Ovary (tissue), 3 donors: ENCODE results near the gene GSTM3.
"Not testable (repeated sequence)": the region's sequence is repeated elsewhere in the genome, so short reads cannot be mapped to it uniquely, and the experiment has no call there.

ENCODE experiments used
- EP300 ChIP-seq: sonication (generic); formaldehyde crosslinking; IDR thresholded peaks from one replicate; pipeline ENCODE4 v1.6.1; 2017; ENCODE audit warnings: antibody characterized with exemption
- POLR2A ChIP-seq: fragments of 450-650 bp; IDR thresholded peaks from one replicate; pipeline ENCODE4 v1.6.1; 2017; ENCODE audit warnings: antibody characterized with exemption, mild to moderate bottlenecking, moderate library complexity
- TF ChIP-seq, protein P1 (sequence below), 3 donors: fragments of 450-650 bp in 2 of 3; fragments of 200-600 bp in 1 of 3; IDR thresholded peaks; one replicate each; pipeline versions ENCODE4 v1.5.1 to v1.8.0; 2016 to 2022; ENCODE audit warnings: antibody characterized with exemption in 3 of 3, mild to moderate bottlenecking in 1 of 3
- donor health status: DM: no; HTN: no; CAD: no.

- TF ChIP-seq POLR2A, EP300: not testable (repeated sequence)
- TF ChIP-seq, protein P1, sequence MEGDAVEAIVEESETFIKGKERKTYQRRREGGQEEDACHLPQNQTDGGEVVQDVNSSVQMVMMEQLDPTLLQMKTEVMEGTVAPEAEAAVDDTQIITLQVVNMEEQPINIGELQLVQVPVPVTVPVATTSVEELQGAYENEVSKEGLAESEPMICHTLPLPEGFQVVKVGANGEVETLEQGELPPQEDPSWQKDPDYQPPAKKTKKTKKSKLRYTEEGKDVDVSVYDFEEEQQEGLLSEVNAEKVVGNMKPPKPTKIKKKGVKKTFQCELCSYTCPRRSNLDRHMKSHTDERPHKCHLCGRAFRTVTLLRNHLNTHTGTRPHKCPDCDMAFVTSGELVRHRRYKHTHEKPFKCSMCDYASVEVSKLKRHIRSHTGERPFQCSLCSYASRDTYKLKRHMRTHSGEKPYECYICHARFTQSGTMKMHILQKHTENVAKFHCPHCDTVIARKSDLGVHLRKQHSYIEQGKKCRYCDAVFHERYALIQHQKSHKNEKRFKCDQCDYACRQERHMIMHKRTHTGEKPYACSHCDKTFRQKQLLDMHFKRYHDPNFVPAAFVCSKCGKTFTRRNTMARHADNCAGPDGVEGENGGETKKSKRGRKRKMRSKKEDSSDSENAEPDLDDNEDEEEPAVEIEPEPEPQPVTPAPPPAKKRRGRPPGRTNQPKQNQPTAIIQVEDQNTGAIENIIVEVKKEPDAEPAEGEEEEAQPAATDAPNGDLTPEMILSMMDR (IDR thresholded peaks at IDR 0.05), result not testable (repeated sequence)
Measured at GRCh38 chr1:109697861-109698260, 43.0 kb downstream of the GSTM3 start.
